Fibroblast of peridontal ligament (primary cell): ENCODE results near the gene CHFR.
"Not testable (repeated sequence)": the region's sequence is repeated elsewhere in the genome, so short reads cannot be mapped to it uniquely, and the experiment has no call there.

Experiments
- DNase-seq: peaks from one replicate; pipeline ENCODE4 v3.0.0-alpha.2; 2010; ENCODE audit errors: extremely low read depth

CHFR gene

GRCh38 chr12:132874620-132875019 lies 12.8 kb downstream of the CHFR start:
- not testable (repeated sequence) for DNase-seq

- no peak for DNase-seq
Measured at GRCh38 chr12:132874175-132874574, 13.2 kb downstream of the CHFR start.

GRCh38 chr12:132873724-132874123 lies 13.7 kb downstream of the CHFR start:
- DNase-seq: no peak

GRCh38 chr12:132872975-132873421 lies 14.4 kb downstream of the CHFR start:
- no peak for DNase-seq

- no peak for DNase-seq
Measured at GRCh38 chr12:132872073-132872855, 15.1 kb downstream of the CHFR start.

- no peak for DNase-seq
Measured at GRCh38 chr12:132869551-132869950, 17.9 kb downstream of the CHFR start.

- peak; percentile 41 for DNase-seq
Measured at GRCh38 chr12:132866251-132866828, 21.1 kb downstream of the CHFR start.

- DNase-seq: no peak
Measured at GRCh38 chr12:132861558-132861957, 25.8 kb downstream of the CHFR start.

- no peak for DNase-seq
Measured at GRCh38 chr12:132858718-132859266, 28.6 kb downstream of the CHFR start.

- not testable (repeated sequence) for DNase-seq
Measured at GRCh38 chr12:132857019-132857418, 30.4 kb downstream of the CHFR start.

GRCh38 chr12:132856581-132856980 lies 30.8 kb downstream of the CHFR start:
- DNase-seq: no peak

- not testable (repeated sequence) for DNase-seq
Measured at GRCh38 chr12:132855211-132855610, 32.2 kb downstream of the CHFR start.

GRCh38 chr12:132853285-132854092 lies 33.9 kb downstream of the CHFR start:
- no peak for DNase-seq

- no peak for DNase-seq
Measured at GRCh38 chr12:132852496-132852895, 34.9 kb downstream of the CHFR start.

- no peak for DNase-seq
Measured at GRCh38 chr12:132851465-132851864, 35.9 kb downstream of the CHFR start.

GRCh38 chr12:132850291-132850690 lies 37.1 kb downstream of the CHFR start:
- no peak for DNase-seq

- no peak for DNase-seq
Measured at GRCh38 chr12:132848521-132848920, 38.9 kb downstream of the CHFR start.

- DNase-seq: no peak
Measured at GRCh38 chr12:132847363-132848356, 39.7 kb downstream of the CHFR start.

- not testable (repeated sequence) for DNase-seq
Measured at GRCh38 chr12:132844681-132845080, 42.7 kb downstream of the CHFR start.

- DNase-seq: no peak
Measured at GRCh38 chr12:132842449-132843045, 44.9 kb downstream of the CHFR start.

- no peak for DNase-seq
Measured at GRCh38 chr12:132841151-132841550, 46.3 kb downstream of the CHFR start.
